ENCODE results near the gene TATDN2.
"Not testable (repeated sequence)": the region's sequence is repeated elsewhere in the genome, so short reads cannot be mapped to it uniquely, and the experiment has no call there.

TATDN2 gene

DNA sequence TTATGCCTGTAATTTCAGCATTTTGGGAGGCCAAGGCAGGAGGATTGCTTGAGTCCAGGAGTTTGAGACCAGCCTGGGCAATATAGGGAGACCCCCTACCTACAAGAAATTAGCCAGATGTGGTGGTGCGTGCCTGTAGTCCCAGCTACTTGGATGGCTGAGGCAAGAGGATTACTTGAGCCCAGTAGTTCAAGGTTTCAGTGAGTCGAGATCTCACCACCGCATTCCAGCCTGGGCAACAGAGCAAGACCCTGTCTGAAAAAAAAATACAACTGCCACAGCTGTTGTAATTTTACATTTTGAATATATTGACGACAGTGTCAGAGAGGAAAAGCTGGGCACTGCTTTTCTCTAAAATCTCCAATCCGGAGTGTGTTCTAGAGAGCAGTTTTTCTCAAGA lies 21.2 kb downstream of the TATDN2 start:
- no peak for DNase-seq

DNA sequence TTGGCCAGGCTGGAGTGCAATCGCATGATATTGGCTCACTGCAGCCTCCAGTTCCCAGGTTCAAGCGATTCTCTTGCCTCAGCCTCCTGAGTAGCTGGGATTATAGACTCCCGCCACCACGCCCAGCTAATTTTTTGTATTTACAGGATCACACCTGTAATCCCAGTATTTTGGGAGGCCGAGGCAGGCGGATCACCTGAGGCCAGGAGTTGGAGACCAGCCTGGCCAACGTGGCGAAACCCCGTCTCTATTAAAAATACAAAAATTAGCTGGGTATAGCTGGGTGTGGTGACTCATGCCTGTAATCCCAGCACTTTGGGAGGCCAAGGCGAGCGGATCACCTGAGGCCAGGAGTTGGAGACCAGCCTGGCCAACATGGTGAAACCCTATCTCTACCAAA lies 24.2 kb downstream of the TATDN2 start:
- DNase-seq: not testable (repeated sequence)

DNA sequence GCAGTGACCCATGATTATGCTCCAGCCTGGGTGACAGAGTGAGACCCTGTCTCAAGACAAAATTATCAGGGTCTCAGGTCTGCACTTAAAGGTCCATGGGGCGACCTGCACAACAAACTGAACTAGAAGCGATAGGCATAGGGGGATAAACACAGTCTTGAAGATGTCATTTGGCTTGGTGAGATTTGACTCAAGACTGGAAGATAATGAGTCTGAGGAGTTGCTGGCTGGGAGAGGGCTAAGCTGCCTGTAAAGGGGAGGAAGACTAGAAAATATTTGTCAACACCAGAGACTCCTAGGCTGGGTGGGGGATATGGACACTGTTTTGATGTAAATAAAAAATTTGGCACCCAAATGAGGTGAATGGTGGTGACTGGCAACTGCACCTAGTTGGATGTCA lies 24.7 kb downstream of the TATDN2 start:
- no peak for DNase-seq

DNA sequence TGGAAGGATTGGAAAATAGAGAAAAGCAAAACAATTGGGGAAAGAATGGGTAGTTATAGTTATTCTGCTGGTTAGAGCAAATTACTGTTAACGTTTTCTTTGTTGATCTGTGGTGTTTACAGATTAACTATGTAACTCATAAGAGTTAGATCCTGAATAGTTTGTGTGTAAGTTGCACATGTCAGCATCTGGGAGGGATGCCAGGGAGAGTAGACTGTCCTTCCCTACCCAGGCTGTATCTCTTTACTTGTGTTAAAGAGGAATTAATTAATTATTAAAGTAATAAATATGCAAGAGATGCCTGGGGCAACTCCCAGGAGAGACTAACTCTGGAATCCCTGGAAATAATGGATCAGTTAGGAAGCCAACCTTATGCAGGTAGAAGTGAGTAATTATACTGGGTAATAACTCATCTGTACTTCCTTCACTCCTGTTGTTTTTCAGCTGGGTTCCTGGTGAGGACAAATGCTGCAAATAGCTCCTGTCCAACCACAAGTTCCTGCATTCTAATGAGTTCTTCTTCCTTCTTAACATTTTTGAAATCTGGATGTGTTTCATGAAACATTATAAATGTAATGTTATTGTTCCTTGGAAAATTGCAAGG lies 25.5 kb downstream of the TATDN2 start:
- DNase-seq: no peak

DNA sequence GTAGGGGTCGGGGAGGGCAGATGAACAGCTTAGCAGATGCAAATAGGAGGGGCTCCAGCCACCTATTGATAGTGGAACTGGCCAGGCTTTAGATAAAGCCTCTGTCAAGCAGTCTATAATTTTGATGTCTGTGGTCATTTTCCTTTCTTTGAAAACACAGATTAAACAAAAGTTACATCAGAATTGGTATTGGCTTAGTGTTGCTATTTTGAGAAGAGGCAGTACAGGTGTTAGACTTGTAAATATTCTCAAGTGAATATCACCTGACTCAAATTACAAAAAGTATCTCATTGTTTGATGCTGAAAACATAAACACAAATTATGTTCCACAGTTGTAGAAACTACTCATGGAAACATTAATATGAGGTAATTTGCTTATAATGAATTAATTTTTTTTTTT lies 26.3 kb downstream of the TATDN2 start:
- DNase-seq: no peak

DNA sequence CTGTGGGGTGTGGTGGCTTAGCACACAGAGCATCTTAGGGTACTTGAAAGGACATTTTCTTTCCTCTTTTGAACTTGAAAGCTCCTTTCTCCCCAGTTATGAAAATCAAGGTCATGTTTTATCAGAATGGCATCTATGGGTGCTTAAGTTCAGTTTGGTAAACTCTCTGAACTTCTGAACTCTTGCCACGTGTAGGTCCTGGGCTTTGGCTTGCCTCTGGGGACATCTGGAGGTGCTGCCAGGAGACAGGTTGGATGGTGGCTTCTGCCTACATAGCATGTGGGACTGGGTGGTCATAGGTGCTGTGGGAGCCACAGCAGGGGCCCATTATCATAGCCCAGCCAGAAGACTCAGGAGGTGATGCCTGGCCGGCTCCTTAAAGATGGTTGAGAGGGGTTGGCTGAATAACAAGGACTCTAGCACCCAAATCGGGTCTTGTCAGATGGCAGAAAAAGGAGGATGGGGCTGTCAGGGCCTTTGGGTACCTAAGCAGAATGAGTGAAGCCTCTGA lies 28.9 kb downstream of the TATDN2 start:
- no peak for DNase-seq

DNA sequence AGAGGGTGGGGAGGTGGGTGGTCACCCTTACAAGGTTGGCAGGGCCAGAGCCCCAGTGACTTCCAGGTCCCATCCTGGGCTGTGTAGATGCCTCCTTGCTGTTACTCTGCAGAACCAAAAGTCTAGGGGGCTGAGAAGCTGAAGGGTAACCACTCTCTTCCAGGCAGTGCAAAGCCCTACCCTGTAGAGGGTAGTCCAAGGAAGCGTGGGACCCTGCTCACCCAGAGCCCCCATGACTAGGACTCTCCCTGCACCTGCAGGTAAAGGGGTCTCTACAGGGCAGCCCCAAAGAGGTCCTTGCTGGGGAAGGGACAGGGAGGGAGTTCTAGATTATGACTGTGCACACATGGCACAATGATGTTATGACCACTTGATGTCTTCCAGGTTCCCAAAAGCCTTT lies 30.2 kb downstream of the TATDN2 start:
- no peak for DNase-seq

DNA sequence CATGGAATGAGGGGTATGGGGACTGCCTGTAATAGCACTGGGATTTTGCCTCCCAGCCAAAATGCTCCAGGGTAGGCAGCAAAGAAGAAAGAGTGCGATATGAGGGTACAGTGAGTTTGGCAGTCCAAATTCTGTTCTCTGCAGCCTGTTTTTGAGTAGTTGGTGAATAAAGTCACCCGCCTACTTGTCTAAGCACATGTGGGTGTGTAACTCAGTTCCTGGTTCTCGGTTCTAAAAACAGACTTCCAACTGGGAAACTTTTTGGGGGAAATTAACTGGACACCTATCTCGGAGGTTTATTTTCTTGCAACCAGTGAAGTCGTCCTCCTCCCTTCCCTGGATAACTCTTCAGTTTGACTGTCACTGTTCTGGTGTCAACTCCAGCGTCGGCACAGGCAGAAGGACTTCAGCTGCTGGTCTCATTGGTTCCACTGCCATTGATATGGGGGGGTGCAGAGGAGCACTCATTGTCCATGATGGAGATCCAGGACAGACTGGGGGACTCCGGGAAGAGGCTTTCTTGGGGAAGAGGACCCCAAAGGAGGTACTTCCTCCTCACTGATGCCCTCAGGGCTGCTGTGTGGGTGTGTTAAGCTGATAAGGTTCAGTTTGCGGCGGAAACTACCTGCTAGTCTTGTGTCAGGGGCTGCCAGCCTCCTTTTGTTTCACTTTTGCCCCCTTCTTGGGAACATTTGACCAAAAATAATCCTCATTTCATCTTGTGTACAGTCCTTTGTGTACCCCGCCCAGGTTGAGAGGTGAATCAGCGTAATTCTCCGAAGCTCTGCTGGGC lies 31.3 kb downstream of the TATDN2 start:
- no peak for DNase-seq

DNA sequence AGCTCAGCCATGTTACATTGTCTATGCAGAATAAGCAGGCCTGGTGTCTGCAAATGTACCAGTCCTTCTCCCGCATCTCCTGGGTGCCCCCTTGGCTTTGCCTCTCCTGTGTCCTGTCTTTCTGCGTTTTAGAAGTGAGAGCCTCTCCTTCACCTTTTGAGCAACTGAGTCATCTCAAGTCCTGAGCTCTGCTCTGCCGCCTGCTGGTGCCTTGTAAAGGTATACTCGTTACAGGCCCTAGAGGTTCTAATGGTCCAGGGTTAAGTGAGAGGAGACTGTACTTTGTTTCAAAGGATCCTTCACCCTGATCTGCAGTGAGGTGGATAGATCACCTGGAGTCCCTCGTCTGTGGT lies 31.9 kb downstream of the TATDN2 start:
- DNase-seq: no peak

DNA sequence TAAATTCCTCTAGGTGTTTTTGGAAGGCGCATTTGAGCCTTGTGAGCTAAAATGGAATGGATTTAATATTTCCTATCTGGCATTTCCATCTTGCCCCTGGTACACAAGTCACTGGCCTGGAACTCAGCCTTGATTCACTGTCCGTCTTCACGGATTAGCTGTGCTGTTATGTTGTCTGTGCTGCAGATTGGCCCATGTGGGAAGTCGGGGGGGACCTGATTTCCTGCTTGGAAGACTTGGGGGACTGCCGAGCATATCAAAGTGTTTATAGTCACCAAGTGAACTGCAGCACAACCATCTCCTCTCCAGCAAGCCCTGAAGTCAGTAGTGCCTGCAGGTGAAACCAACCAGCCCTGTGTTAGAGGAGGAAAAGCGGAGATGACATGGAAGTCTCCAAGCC lies 32.3 kb downstream of the TATDN2 start:
- DNase-seq: no peak

DNA sequence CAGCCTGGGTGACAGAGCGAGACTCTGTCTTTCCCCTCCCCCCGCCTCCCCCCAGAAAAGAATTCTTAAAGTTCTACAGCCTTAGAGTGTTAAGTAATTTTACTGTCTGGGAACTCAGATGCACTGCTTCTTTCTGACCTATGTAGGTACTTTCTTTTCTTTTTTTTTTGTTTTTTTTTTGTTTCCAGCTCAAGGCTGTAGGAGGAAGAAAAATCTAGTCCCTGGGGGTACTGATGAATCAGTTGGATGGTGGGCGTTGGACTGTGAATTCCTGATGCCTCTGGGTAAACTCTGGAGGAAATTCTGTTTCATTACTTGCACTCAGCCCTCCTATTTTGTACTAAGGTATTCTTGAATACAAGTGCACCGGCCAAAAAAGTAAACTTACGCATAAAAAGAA lies 33.7 kb downstream of the TATDN2 start:
- DNase-seq: no peak

DNA sequence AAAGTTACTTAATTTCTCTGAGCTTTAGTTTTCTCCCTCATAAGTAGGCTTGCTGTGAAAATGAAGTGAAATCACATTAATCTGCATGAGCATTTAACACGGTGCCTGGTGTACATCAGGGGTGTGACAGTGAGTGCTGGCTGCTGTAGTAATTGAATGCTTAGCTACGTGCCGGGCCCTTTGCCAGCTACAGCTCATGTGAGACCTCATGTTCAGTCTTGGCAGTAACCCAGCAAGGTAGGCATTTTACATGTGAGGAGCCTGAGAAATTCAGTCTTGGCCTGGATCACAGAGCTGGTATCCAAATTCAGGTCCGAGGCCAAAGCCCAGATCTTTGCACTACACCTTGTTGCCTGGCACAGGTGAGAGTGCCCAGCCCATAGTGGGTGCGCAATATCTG lies 35.4 kb downstream of the TATDN2 start:
- DNase-seq: no peak

DNA sequence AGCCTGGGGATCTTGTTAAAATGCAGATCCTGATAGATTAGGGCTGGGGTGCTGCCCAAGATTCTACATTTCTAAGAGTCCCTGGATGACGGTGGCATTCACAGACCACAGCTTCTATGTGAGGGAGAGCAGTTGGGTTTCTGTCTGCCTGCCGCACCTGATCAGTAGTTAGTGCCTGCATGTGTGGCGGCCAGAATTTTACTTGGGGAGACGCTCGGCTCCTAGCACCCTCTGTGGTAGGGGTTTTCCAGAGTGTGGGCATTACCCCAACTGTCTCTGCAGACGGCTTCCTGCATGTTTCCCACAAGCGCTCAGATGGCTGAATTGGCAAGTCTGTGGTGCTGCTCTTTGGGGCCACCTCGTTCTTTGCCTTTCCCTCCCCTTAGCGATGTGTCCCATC lies 36.2 kb downstream of the TATDN2 start:
- DNase-seq: peak in 1 of 6 experiments; percentile 31

DNA sequence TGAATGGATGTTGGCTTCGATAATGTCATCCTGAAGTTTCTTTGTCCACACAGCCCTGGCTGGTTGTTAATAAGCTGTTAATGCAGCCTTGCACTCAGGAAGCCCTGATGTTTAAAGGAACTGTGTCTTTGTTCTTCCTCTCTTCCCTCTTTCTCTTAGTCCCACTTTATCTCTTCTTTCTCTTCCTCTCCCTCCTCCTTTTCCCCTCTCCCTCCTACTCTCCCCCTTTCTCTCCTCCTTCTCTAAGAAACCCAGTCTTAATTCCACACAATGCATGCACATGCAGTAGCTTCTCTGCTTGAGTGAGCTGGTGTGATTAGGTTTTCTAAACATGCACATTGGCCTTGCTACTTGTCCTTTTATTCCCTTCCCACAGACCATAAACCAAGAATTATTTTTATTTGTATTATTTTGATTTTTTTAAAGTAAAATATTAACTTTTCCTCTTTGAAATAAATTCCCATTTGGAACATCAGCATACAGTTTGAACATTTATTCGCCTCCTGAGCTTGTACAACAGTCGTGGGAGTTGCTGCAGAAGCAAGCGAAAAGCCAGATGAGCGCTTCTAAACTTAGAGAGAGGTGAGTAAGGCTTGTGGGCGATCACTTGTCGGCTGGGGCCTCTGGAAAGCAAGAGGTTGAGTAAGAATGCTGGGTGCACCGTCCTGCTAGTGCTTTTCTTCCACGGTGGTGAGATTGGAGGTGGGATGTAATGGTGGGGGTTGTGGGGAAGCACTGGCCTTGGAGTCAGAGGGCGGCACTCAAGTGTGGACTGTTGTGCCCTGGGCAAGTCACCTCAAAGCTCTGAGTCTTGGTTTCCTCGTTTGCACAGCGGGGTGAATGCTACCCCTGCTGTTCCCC lies 37.2 kb downstream of the TATDN2 start:
- no peak for DNase-seq

DNA sequence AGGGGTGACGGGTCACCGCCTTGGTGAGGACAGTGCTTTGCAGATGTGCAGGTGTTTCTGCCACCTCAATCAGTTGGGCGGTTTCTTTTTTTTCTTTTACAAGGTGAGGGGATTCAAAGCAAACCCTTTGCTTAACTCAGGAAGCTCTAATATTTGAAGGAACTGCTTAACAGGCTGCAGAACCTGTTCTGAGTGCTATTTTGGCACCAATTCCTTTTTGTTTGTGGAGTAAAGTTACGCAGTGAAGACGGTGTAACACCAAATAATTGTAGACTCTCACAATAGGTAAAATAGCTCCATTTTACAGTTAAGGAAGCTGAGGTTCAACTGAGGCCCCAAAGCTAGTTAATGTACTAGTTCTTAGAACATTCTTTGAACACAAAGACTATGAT lies 37.9 kb downstream of the TATDN2 start:
- no peak for DNase-seq

DNA sequence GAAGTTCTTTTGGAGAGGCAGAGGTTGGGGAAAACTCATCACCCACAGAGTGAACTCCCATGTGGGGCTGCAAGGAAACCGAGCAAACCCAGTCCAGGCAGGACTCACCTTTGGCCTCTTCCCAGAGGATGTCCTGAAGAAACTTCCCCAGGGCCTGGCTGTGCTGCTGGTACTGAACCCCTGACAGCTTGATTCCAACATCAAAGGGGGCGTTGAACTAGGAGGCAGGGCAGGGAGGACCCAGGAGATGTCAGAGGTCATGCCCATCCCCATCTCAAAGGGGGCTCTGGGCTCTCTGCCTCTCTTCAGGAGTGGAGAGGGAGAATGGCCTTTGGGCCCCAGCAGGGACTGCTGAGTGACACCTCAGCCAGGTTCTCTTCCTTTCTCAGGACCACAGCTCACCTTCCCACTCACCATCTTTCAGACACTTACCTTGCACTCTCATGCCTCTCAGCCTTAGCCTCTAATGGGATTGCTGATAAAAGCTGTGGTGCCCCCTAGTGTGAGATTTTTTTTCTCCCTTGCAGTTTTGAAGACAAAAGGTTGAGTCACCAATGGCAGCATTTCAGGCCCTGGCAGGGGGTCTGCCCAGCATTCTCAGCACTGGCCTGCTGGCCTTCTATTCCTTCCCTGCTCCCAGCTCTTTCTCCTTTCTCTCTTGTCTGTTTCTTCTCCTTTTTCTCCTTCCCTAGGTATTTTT lies 38.5 kb downstream of the TATDN2 start:
- peak in 2 of 6 experiments; percentile 30 to 72 for DNase-seq

DNA sequence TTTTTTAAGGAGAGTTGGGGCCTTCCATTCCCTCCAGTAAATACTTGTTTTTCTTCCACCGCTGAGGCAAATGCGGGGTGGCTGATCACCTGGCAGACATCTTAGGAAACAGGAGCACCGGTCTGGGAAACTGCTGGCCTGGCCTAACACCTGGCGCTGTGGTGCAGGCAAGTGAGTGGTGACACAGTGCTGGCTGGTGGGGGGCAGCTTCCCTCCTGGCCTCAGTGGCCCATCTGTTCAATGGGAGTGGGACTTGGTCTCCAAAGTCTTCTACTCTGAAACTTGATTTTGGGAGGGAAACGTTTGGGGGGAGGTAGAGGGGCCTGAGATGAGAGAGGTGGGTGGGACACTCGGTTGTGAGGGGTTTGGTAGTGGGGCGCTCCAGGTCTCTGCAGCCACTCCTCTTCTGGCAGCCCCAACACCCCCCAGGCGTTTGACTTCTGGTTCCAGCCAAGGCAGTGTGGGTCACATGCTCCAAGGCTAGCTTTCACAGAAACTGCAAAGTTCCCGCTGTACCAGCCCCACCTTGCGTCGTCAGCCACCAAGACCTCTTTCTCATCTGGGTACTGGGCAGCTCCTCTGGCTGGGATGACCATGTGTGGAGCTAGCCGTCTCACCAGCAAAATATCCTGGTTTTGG lies 39.8 kb downstream of the TATDN2 start:
- DNase-seq: no peak

DNA sequence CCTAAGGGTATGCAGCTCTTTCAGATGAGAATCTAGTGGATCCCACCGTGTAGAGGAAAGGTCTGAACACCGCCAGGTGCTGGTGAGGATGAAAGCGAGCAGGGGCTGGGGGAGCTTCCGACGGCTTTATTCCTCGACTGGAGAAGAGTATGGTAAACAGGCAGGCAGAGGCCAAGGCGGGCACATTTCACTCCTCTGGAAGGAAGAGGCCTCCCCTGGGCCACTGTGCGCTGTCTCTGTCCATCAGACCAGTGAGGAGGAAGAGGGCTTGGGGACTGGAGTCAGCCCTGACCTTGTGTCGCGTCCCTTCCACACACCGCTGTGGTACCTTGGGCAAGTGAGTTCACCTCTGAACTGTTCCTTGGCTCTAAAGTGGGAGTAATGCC lies 40.3 kb downstream of the TATDN2 start:
- no peak for DNase-seq

DNA sequence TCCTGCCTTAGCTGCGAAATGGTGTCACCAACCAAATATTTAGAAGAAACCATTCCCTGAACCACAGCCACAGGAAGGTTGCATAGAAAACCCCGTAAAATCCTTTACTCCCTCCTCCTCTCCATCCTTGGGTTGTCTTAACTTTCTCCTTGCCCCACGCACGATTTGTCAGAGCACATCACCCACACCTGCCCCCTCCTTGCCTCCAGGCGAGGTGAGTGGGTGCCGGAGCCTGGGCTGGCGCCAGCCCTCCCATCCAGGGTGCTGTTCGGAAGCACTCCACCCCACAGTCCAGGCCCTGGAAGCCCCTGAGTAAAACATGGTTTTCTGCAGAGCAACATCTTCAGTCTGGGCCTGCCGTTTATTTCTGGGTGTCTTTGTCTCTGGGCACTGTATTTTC lies 40.8 kb downstream of the TATDN2 start:
- no peak for DNase-seq

DNA sequence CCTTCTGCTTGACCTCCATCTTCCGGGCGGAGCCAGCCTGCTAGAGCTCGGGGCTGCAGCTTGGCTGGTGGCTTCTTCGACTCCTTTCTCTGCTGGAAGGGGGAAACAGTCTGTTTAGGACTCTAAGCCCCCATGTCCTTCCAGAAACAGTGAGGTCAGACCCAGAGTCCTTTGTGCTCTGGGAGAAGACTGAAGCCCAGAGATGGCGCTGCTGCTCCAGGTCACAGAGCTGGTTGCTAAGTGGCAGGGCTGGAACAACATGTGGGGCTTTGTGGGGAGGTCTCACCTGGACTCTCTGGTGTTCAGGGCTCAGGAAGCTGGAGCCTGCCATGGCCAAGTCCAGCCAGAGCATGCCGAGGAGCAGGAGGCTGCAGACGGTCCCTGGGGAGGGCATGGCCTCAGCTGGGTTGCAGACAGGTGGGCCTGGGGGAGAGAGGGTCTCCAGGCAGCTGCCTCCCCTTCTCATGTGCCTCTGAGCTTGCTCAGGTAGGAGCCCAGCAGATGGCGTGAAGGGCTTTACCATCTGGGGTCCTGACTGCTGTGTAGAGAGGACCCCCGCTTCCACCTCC lies 41.6 kb downstream of the TATDN2 start:
- no peak for DNase-seq

DNA sequence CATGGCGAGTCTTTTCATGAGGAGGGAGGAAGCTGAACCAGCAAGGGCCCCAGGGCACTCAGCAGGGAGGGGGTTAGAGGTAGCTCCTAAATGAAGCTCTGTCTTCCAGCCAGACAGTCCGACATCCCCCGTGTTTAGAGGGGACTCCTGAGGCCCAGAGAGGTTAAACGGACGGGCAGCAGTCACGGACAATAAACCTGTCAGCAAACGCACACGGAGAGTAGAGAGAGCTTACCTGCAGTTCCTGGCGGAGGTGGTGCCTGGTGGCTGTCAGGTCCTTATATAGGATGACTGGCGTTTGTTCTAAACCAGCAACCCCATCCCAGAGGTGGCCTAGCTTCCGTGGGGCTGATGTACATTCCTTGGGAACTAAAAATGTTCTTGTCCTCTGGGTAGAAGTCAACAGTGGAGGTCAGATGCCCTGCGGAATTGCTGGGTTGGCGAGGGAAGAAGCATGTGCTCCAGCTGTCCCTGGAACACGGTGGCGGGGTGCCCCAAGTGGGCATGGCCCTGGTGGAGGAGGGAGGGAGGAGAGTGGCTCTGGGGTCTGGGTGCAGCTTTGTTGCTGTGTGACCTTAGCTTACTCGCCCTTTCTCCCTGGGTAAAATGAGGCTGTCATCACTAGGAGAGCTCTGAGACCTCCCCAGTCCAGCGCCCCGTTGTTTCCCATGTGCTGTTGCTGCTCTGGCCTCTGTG lies 42.4 kb downstream of the TATDN2 start:
- no peak for DNase-seq

DNA sequence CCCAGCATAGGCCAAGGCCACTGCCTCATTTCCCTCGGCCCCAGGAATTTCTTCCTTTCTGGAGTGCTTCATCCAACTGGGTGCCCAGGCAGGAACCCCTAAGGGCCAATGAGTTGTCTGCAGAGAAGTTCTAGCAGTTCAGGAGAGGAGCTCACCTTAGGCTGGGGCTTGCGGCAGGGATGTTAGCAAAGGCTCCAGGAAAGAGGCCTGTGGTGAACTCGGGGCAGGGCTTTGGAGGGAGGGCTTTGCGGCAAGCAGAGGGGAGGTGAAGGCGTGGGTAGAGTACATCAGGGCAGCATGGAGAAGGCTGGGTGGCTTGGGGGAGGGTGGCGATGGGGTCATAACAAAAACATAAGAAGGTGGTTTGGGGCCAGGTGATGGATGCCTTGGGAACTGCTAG lies 43.4 kb downstream of the TATDN2 start:
- no peak for DNase-seq
